Measurements from ENCODE around the gene PLCL2. TPM values are rescaled to one million over a fixed set of nuclear protein-coding genes. Genes with fewer than 3 reads are reported as not detected.
"Not testable (repeated sequence)": the region's sequence is repeated elsewhere in the genome, so short reads cannot be mapped to it uniquely, and the experiment has no call there.

The PLCL2 gene
- total RNA-seq, 1 donor from 2014 or later: 94.1 TPM

DNA sequence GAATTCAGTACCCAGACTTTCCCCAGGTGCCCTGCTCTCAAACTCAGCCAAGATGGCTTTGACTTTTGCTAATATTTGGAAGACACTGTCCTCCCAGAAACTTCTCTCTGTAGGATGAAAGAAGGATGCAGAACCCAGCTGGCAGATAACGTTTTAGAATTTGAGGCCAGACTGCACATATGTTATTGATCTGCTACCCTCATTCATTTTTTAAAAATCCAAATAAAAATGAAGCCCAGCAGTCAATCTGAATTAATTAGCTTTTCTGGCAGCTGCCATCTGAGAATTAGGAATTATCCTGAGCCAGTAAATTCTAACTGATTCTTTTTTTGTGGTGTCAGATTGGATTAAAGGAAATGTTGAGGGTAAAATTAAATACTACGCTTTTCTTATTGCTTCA lies 236.6 kb downstream of the PLCL2 start:
- DNase-seq: no peak

DNA sequence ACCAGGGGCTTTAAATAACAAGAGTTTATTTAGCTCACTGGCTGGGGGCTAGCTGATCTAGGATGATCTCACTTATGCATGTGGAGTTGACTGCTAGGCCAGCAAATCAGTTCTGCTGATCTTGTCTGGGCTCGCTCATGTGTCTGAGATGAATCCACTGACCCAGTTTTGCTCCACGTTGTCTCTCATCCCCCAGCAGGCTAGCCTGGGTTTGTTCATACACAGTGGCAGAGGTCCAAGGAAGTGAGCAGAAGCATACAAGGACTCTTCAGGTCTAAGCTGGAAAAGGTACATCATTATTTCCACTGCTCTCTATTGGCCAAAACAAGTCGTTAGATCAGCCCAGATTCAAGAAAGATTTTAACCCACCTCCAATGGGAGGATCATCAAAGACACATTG lies 238.0 kb downstream of the PLCL2 start:
- no peak for DNase-seq

DNA sequence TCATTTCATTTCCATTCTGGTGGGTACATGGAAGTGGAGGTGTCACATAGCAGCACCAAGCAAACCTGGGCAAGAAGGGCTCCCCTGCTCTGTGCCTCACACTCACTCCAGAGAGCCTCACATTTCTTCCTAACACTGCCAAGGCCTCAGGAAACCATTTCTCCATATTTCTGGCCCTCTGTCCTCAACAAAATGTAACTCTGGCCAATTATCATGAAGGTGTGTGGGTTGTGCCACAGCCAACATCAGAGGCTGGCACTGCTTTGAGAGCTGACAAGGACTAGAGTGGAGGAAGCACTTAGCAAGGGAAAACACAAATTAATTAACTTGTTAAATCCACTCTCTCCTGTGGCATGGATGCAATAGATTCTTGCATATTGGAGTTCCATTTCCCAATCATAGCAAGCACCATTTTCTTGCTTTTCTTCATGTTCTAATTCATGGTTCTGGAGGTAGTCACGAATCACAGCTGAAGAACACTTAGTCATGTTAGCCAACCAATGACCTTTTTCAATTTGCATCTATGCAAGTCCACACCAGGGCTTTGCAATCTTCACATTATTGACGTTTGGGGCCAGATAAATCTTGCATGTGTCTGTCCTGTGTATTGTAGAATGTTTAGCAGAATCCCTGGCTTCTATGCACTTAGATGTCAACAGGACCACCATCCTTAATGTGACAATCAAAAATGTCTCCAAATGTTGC lies 241.1 kb downstream of the PLCL2 start:
- no peak for DNase-seq

DNA sequence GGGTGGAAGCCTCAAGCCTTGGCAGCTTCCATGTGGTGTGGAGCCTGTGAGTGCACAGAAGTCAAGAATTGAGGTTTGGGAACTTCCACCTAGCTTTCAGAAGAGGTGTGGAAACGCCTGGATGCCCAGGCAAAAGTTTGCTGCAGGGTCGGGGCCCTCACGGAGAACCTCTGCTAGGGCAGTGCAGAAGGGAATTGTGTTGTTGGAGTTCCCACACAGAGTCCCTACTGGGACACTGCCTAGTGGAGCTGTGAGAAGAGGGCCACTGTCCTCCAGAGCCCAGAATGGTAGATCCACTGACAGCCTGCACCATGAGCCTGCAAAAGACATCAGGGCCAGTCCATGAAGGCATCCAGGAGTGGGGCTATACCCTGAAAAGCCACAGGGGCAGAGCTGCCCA lies 243.9 kb downstream of the PLCL2 start:
- not testable (repeated sequence) for DNase-seq

DNA sequence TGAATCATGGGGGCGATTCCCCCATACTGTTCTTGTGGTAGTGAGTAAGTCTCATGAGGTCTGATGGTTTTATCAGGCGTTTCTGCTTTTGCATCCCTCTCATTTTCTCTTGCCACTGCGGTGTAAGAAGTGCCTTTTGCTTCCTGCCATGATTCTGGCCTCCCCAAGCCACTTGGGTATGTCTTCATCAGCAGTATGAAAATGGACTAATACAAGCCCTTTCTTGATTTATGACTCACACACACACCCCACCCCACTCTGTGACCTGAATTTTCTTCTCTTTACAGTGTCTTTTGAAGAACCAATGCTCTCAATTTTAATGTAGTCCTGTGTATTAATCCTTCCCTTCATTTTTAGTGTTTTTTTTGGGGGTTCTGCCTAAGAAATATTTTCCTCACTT lies 244.8 kb downstream of the PLCL2 start:
- DNase-seq: no peak

DNA sequence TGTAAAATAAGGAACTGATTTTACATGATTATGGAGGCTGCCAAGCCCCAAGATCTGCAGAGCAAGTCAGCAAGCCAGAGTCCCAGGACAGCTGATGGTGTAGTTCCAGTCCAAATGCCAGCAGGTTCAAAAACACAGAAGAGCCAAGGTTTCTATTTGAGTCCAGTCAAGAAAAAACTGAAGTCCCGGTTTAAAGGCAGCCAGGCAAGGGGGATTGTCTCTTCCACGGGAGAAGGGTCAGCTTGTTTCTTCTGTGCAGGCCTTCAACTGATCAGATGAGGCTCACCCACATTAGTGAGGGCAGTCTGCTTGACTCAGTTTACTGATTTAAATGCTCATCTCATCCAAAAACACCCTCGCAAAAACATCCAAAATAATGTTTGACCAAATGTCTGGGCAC lies 246.2 kb downstream of the PLCL2 start:
- no peak for DNase-seq

DNA sequence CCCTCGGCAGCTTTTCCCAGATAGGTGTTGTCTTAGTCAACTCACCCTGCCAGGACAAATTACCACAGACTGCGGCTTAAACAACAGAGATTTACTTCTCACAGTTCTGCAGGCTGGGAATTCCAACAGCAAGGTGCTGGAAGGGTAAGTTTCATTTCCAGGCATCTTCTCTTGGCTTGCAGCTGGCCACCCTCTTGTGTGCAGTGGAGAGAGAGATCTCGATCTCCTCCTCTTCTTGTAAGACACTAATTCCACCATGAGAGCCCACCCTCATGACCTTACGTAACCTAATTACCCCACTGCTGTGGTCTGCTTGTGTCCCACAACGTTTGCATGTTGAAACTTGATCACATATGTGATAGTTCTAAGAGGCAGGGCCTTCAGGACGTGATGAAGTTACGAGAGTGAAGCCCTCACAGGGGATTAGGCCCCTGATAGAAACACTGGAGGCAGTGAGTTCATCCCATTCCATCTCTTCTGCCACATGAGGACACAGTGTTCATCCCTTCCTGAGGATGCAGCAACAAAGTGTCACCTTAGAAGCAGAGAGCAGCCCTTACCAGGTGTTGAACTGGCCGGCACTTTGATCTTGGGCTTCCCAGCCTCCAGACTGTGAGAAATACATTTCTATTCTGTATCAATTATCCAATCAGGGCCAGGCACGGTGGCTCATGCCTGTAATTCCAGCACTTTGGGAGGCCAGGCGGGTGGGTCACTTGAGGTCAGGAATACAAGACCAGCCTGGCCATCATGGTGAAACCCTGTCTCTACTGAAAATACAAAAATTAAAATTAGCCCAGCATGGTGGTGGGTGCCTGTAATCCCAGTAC lies 247.7 kb downstream of the PLCL2 start:
- peak; percentile 22 for DNase-seq

DNA sequence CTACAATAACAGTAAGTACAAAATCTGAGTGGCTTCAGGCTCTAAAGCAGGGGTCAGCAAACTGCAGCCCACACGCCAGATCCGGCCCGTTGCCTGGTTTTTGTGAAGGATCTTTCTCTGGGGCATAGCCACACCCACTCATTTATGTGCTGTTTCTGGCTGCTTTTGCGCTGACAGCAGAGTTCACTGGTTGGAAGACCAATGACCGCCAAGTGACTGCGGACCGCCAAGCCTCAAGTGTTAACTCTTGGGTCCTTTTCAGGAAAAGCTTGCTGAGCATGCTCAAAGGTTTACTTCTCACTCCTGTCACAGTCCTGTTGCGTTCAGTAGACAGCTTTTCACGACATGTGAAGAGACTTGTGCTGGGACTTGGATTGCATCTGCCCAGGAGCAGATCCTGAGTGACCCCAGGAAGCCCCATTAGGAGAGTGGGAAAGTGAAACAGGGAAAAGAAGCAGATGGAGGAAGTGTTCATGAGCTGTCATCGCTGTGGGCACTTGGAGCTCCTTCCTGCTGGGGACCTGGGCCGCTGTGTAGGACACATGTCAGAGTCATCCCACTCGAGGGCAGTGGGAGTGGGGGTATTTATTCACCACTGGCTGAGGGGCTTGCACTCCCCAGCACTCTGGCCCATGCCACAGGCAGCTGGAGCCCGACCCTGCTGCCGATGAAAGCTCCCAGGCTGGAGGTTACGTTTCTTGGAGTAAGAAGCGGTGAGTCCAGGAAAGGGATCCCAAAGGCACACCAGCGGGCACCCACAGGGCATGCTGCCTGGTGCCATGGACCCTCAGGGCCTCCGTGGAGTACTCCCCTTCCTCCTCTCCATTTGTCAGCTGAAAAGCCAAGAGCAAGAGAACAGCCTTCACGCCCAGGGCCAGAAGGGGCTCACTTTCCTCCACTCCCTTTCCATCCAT lies 249.1 kb downstream of the PLCL2 start:
- DNase-seq: no peak

DNA sequence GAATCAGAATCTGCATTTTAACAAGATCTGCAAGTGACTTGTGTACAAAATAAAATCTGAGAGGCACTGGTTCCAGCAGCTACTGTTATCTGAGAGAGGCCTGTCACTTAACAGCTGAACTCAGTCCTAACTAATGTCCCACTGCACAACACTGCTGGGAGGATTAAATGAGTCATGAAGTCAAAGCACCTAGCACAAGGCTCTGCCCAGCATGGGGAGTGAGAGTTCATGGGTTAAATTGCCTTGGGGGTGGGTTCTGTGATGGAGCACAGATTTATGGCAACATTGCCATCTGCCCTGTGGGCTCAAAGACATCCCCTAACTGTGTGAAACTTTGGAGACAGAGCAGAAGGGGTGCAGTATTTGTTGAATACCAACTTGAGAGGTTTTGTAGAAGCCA lies 250.9 kb downstream of the PLCL2 start:
- no peak for DNase-seq

DNA sequence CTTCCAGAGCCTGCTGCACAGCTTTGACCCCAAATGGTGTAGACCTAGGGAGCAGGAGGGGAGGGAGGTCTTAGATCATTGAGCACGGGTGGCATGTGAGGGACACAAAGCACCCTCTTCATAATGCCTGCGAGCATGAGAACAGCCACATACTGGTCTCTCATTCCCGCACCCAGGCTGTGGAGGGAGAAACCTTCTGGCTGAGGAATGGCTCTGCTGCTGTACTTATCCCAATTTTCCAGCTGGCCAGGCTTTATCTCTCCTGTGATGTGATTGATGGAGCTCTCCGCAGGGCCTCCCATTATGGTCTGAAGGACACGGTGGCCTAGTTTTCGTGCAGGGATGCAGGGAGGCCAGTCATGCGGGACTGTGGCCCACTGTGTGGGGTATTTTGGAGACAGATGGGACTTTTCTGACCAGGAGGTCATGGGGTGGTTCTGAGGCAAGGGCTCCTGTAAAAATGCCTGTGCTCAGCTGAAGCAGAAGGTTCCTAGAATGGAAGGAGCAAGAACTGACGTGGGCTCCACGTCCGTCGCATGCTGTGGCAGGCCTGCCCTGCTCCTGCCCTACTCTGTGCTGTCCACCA lies 251.5 kb downstream of the PLCL2 start:
- no peak for DNase-seq

DNA sequence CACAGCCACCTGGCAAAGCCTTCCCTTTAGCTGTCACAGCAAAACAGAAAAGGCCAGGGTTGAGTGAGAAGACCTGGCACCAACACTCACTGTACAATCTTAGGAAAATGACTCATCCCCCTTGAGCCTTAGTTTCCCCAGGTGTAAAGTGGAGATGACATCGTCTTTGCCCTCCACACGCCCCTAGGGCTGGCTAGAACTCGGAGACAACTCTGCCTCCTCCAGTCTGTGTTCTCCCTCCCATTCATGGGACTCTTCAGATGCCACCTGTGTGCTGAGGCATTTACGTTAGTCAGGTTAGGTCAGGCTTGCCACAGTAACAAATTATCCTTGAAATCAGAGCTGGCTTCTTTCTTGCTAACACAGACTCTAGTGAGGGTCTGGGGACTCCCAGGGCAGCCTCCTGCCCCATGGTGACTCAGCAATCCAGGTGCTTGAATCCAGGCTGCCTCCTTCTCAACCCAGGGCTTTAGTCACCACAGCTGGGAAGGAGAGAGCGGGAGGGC lies 252.6 kb downstream of the PLCL2 start:
- DNase-seq: no peak

DNA sequence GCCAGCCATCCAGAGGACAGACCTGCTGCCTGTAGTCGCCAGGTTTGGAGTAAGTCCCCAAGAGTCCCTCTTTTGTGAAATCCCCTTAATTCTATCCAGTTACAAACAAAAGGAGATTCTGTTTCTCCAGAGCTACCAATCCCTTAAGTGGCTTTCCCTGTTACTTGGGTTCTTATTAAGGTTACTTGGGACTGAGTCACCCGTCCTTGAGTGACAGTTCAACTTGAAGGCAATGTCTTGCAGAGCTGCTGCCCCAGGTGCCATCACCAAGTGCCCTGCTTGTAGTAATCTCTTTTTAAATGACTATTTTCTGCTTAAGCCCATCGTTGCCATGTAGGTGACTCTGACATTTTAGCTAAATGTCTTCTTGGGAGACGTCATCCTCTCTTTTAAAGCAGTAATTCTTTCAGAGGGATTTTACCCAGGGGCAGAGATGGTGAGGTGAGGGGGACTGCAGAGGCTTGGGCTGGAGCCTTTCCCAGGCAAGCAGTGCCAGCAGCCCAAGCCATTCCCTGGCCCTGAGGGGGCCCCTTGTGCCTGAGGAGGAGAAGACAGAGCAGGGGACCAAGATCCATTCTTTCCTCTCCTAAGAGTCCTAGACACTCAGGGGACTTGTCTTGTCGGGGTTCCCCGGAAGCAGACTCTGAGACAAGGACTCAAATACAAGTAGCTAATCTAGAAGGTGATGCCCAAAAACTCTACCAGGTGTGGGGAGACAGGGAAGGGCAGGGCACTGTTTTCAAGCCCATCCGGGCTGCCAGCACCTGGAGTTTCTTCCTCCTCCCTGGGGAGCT lies 253.7 kb downstream of the PLCL2 start:
- DNase-seq: no peak
